ENCODE results near the gene ASPG. TPM values are rescaled to one million over a fixed set of nuclear protein-coding genes. Genes with fewer than 3 reads are reported as not detected.

Gene ASPG
- 0.14 and 0.50 TPM in 2 replicates for total RNA-seq (2014; rRNA removed; shearing (Covaris generic))
- polyA plus RNA-seq (2014; cell fraction: nucleus; rRNA removed), result 1.7 and 2.6 TPM in 2 replicates

DNA sequence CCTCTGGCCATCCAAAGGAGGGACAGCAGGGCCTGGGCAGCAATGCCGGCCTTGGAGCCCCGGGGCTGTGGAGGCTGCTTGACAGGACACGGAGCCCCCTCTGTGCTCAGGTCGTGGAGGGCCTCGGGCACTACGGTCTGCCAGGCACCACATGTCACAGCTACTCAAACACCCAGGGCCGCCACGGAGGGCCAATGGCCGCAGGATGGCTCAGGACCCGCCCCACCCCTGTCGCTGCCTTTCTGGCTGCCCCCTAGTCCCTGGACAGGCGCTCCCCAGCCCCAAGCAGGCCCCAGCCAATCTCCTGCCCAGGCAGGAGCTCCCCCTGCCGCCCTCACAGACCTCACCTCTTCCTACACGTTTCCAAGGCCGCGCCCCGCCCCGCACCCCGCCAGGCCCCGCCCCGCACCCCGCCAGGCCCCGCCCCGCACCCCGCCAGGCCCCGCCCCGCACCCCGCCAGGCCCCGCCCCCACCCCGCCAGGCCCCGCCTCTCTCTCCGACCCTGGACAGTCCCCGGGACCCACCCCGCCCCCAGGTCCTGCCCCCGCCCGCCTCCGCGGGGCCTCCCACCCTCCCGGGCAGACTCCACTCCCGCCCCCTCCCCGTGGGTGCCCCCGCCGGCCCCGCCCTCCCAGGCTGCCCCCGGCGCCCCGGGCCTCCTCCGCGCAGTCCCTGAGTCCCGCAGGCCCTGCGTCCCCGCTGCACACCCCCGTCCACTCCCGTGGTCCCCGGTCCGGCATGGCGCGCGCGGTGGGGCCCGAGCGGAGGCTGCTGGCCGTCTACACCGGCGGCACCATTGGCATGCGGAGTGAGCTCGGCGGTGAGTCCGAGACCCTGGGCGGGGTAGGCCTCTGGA, at the start of gene ASPG:
Gene ASPG (plus strand): TSS at position 669 of the 857 bp plus-strand sequence. CDS start 71 bp downstream, at position 740.
- no peak for DNase-seq (ENCODE audit: extremely low read depth, low read depth)

- no peak for DNase-seq (ENCODE audit: extremely low read depth, low read depth)
These were observed 49.3 kb upstream of the ASPG start for GRCh38 chr14:104036212-104036611.

DNA sequence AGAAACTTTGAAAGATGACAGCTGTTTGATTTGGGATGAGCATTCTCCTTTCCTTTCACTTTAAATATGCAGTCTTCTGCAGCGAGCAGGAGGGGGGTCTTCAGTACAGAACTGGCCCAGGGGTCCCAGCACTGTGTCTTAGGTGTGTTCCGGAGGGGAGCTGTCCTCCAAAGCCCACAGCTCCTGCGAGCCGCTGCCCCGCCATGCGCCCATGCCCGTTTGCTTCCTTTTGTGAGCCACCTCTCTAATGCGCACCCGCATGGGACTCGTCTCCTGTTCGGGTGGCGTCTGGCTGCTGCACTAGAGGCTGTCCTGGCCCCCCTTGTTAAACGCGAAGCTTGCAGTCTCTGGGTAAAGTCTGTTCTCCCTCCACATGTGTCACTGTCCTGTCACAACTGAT, 48.4 kb upstream of the ASPG start:
- no peak for DNase-seq (ENCODE audit: extremely low read depth, low read depth)

DNA sequence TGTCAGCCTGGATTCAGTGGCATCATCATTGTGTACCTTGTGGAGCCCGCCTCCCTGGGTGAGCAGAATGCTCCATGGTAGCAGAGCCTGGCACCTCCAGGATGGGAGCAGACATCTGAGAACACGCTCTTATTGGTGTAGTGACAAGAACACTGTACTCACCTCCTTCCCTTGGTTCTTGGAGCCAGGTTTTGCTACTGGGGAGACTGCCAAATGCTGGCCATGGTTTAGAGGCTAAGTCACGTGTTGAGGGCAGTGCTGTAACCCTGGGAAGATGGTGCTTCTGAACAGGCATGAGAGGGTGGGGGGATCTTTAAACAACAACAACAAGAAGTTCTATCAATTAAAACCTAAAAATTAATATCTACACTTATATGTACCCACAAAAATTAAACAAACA, 47.6 kb upstream of the ASPG start:
- DNase-seq (ENCODE audit: extremely low read depth, low read depth), result no peak

- no peak for DNase-seq (ENCODE audit: extremely low read depth, low read depth)
These were observed 46.3 kb upstream of the ASPG start for GRCh38 chr14:104039214-104039613.

GRCh38 chr14:104040539-104040938, 45.0 kb upstream of the ASPG start:
- DNase-seq (ENCODE audit: extremely low read depth, low read depth), result no peak

DNA sequence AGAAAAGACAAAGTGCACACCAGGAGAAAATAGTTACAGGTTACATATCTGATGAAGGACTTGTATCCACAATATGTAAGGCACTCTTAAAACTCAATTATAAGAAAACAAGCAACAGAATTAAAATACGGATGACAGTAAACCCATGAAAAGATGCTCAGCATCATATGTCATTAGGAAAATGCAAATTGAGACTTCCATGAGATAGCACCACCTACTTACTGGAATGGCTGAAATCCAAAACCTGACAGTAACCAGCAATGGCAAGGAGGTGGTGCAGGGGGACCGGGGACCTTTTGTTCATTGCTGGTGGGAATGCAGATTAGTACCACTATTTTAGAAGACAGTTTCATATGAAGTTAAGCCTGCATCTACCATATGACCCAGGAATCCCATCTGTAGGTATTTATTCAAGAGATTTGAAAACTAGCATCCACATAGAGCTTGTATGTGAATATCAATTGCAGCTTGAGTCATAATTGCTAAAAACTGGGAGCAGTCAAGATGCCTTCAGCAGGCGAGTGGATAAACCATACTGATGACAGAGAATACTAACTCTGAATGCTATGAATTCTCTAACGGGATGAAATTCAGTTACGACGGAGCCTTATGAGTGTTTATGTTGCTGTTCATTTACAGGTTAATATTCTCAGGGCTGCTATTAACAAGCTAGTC, 43.9 kb upstream of the ASPG start:
- no peak for DNase-seq (ENCODE audit: extremely low read depth, low read depth)

GRCh38 chr14:104044016-104044415, 41.5 kb upstream of the ASPG start:
- no peak for DNase-seq (ENCODE audit: extremely low read depth, low read depth)

GRCh38 chr14:104047761-104048160, 37.7 kb upstream of the ASPG start:
- DNase-seq (ENCODE audit: extremely low read depth, low read depth), result no peak

GRCh38 chr14:104048758-104049507, 36.6 kb upstream of the ASPG start:
- no peak for DNase-seq (ENCODE audit: extremely low read depth, low read depth)

GRCh38 chr14:104049576-104050240, 35.8 kb upstream of the ASPG start:
- DNase-seq (ENCODE audit: extremely low read depth, low read depth), result no peak

GRCh38 chr14:104051092-104051813, 34.2 kb upstream of the ASPG start:
- no peak for DNase-seq (ENCODE audit: extremely low read depth, low read depth)

GRCh38 chr14:104054222-104054905, 31.1 kb upstream of the ASPG start:
- DNase-seq (ENCODE audit: extremely low read depth, low read depth), result no peak

GRCh38 chr14:104062281-104062680, 23.2 kb upstream of the ASPG start:
- no peak for DNase-seq (ENCODE audit: extremely low read depth, low read depth)

DNA sequence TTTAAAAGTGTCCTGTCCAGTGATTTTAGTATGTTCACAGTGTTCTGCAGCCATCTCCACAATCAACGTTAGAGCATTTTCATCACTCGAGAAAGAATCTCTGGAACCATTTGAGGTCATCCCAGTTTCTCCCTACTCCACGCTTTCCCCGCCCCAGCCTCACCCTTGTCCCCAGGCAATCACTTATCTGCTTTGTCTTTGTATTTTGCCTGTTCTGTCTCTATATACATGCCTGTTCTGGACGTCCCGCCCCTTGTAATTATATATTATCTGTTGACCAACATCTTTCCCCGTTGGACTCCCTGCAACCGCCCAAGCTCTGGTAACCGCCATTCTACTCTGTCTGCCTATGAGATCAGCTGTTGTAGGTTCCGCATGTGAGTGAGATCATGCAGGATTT, 21.5 kb upstream of the ASPG start:
- no peak for DNase-seq (ENCODE audit: extremely low read depth, low read depth)

DNA sequence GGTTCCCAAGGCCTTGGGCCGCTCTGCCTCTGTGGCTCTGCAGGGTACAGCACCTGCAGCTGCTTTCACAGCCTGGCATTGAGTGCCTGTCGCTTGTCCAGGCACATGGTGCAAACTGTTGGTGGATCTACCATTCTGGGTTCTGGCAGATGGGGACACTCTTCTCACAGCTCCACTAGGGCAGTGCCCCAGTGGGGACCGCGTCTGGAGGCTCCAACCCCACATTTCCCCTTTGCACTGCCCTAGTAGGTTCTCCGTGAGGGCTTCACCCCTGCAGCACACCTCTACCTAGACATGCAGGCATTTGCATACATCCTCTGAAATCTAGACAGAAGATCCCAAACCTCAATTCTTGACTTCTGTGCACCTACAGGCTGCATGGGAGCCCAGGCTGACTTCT, 19.2 kb upstream of the ASPG start:
- DNase-seq (ENCODE audit: extremely low read depth, low read depth), result no peak

GRCh38 chr14:104066719-104067295, 18.7 kb upstream of the ASPG start:
- no peak for DNase-seq (ENCODE audit: extremely low read depth, low read depth)

- no peak for DNase-seq (ENCODE audit: extremely low read depth, low read depth)
These were observed 16.0 kb upstream of the ASPG start for GRCh38 chr14:104069541-104069940.

- no peak for DNase-seq (ENCODE audit: extremely low read depth, low read depth)
These were observed 12.9 kb upstream of the ASPG start for GRCh38 chr14:104072586-104072985.
